Type B pancreatic cell (in vitro differentiated cells): ENCODE results near the gene MSH3. TPM values are rescaled to one million over a fixed set of nuclear protein-coding genes. Genes with fewer than 3 reads are reported as not detected.
"Not testable (repeated sequence)": the region's sequence is repeated elsewhere in the genome, so short reads cannot be mapped to it uniquely, and the experiment has no call there.

Experiments used
- DNase-seq: peaks from one replicate; pipeline ENCODE4 v3.0.0; 2021; ENCODE audit warnings: mixed read lengths; ENCODE audit not compliant: unreplicated experiment; ENCODE audit errors: extremely low spot score
- H3K27ac Mint-ChIP-seq: 2 replicates; pipeline ENCODE4 v1.8.0; 2021; ENCODE audit warnings: mild to moderate bottlenecking, mixed read lengths
- H3K27me3 Mint-ChIP-seq: 2 replicates; pipeline ENCODE4 v1.8.0; 2021; ENCODE audit warnings: mixed read lengths
- H3K36me3 Mint-ChIP-seq: 2 replicates; pipeline ENCODE4 v1.8.0; 2021; ENCODE audit warnings: mixed read lengths
- H3K4me1 Mint-ChIP-seq: one replicate; pipeline ENCODE4 v1.8.0; 2021; ENCODE audit warnings: mixed read lengths; ENCODE audit not compliant: unreplicated experiment
- H3K4me3 Mint-ChIP-seq: 2 replicates; pipeline ENCODE4 v1.8.0; 2021; ENCODE audit warnings: mild to moderate bottlenecking, mixed read lengths
- H3K9me3 Mint-ChIP-seq: 2 replicates; pipeline ENCODE4 v1.8.0; 2021; ENCODE audit warnings: mixed read lengths
- total RNA-seq: library from RNA; stranded (reverse); gene quantifications from 2 replicates; pipeline ENCODE4 v1.2.1, GENCODE V29; 2021; ENCODE audit warnings: low replicate concordance
- TF ChIP-seq, protein P1 (sequence below): fragments of 200-600 bp; sonication (generic); conservative IDR thresholded peaks from 2 replicates; pipeline ENCODE4 v1.5.0; 2021; ENCODE audit warnings: antibody characterized with exemption, mild to moderate bottlenecking

MSH3 gene
- total RNA-seq, 1 donor from 2014 or later: 13.9 TPM

DNA sequence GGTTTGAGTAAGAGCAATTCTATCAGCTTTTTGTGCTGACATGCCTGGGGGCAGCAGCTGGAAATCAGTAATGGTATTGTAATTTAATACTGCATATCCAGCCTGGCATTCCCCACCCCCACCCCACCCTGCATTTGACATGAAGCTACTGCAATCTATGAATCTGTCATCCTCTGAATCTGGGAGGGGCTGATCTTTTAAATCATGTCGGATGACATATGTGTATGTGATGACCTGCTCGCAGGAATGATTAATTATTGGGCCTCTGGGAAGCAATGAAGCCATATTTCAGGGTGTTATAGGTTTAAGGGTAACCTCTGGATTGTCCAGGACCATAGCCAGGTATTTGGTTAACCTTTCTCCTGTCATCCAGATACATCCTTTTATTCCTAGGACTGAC lies 241.1 kb downstream of the MSH3 start:
- peaks cover 4% of the 10 kb centered on the region for H3K27me3 Mint-ChIP-seq
- peaks cover 12% of the 10 kb centered on the region for H3K4me1 Mint-ChIP-seq
- TF ChIP-seq, protein P1, sequence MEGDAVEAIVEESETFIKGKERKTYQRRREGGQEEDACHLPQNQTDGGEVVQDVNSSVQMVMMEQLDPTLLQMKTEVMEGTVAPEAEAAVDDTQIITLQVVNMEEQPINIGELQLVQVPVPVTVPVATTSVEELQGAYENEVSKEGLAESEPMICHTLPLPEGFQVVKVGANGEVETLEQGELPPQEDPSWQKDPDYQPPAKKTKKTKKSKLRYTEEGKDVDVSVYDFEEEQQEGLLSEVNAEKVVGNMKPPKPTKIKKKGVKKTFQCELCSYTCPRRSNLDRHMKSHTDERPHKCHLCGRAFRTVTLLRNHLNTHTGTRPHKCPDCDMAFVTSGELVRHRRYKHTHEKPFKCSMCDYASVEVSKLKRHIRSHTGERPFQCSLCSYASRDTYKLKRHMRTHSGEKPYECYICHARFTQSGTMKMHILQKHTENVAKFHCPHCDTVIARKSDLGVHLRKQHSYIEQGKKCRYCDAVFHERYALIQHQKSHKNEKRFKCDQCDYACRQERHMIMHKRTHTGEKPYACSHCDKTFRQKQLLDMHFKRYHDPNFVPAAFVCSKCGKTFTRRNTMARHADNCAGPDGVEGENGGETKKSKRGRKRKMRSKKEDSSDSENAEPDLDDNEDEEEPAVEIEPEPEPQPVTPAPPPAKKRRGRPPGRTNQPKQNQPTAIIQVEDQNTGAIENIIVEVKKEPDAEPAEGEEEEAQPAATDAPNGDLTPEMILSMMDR: no peak
- no peak for DNase-seq
- peaks cover 6% of the 10 kb centered on the region for H3K36me3 Mint-ChIP-seq
- no peaks in the 10 kb centered on the region for H3K9me3 Mint-ChIP-seq
- no peak overlapping the region for H3K4me3 Mint-ChIP-seq
- no peak overlapping the region for H3K27ac Mint-ChIP-seq

DNA sequence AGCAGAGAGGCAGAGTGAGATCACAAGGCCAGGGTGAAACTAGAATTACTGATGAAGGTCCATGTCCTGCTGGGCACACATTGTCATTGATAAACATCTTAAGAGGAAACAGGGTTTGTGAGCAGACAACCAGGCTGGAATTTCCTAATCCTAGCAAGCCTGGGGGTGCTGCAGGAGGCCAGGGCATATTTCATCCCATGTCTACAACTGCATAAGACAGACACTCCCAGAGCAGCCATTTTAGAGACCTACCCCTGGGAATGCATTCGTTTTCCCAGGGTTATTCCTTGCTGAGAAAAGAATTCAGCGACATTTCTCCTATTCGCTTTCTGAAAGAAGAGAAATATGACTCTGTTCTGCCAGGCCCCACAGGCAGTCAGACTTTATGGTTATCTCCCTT lies 248.2 kb downstream of the MSH3 start:
- not testable (repeated sequence) for H3K36me3 Mint-ChIP-seq

DNA sequence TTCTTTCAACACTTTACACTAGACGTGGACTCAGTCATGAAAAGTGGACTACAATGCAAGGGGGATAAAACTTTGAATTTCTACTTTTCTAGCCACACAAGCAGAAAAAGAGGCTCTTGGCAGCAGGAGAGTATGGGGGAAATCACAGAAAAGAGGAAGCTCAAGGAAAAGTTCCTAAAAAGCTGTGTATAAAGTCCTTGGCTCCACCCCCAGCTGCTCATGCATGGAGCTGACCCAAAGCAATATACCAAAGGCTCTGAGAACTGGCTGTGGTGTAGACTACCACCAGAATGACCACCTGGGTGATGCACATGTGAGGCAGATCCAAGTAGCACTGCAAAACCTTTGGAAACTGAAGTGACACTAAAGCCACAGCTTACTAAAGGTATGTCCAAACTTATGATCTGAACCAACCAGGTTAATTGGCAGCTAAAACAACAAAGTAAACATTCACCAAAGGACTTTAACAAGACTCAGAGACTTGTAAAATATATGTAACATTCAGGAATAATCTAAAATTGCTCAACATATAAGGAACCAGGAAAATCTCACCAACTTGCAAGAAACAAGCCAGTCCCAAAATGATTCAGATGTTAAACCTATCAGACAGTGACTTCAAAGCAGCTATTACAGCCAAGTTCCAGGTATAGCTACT lies 250.2 kb downstream of the MSH3 start:
- H3K9me3 Mint-ChIP-seq: peaks cover 5% of the 10 kb centered on the region
- no peak overlapping the region for H3K4me3 Mint-ChIP-seq
- H3K27ac Mint-ChIP-seq: no peak overlapping the region
- H3K27me3 Mint-ChIP-seq: no peaks in the 10 kb centered on the region
- H3K36me3 Mint-ChIP-seq: peaks cover 4% of the 10 kb centered on the region
- no peaks in the 10 kb centered on the region for H3K4me1 Mint-ChIP-seq
- TF ChIP-seq, protein P1: no peak
- no peak for DNase-seq

More for the DNA sequence above, 248.2 kb downstream of the MSH3 start:
- H3K4me1 Mint-ChIP-seq, H3K27ac Mint-ChIP-seq, H3K4me3 Mint-ChIP-seq, H3K9me3 Mint-ChIP-seq, H3K27me3 Mint-ChIP-seq, DNase-seq: not testable (repeated sequence)

DNA sequence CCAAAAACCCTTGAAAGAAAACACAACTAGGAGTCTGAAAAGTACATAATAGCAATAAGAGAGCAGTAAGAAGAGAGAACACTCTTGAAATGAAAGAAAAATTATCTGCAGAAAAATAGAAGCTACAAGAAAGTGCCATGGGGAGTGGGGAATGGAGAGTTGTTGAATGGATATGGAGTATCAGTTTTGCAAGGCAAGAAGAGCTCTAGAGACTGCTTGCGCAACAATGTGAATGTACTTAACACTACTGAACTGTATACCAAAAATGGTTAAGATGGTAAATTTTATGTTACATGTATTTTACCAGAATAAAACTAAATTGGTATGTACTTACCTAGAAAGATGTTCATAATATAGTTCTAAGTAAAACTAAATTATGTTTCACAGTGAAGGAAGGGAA lies 251.0 kb downstream of the MSH3 start:
- Mint-ChIP-seq H3K36me3 (peaks cover 4% of the 10 kb centered on the region), H3K27me3 (peaks cover 4% of the 10 kb centered on the region), H3K9me3 (peaks cover 5% of the 10 kb centered on the region), H3K4me1 (no peaks in the 10 kb centered on the region), H3K27ac (no peak overlapping the region), H3K4me3 (no peak overlapping the region)
- DNase-seq: no peak
- TF ChIP-seq, protein P1: no peak

DNA sequence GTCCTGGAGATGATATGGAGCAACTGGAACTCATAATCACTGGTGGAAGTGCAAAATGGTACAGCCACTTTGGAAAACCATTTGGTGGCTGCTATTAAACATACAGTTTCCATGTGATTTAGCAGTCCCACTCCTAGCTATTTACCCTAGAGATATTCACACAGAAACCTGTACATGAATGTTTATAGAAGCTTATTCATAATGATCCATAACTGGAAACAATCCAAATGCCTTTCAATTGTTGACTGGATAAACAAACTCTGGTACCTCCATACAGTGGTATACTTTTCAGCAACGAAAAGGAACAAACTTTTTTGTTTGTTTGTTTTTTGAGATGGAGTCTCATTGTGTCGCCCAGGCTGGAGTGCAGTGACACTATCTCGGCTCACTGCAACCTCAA lies 258.0 kb downstream of the MSH3 start:
- peaks cover 5% of the 10 kb centered on the region for H3K9me3 Mint-ChIP-seq
- no peaks in the 10 kb centered on the region for H3K36me3 Mint-ChIP-seq
- no peak overlapping the region for H3K4me3 Mint-ChIP-seq

DNA sequence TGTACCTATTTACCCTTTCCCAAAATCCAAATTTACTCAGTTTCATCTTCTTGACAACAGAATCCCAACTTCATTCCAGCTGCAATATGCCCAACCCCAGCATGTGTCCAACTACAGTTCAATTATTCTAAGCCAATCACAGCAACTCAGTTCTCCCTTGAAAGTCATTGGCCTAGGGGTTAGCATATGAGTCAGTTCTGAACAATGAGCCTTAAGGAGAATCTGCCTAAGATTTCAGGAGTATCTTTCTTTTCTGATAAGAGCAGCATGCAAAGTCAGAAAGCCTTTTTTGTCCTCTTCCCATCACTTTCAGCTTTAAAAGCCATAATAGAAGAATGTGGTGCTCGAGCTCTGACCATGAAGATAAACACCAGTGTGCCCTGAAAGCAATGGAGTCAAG lies 261.3 kb downstream of the MSH3 start:
- Mint-ChIP-seq H3K36me3 (no peaks in the 10 kb centered on the region), H3K27ac (no peak overlapping the region), H3K27me3 (no peaks in the 10 kb centered on the region), H3K4me1 (peaks cover 20% of the 10 kb centered on the region), H3K9me3 (peaks cover 5% of the 10 kb centered on the region), H3K4me3 (no peak overlapping the region)
- TF ChIP-seq, protein P1: no peak
- DNase-seq: no peak

More for the DNA sequence above, 258.0 kb downstream of the MSH3 start:
- TF ChIP-seq, protein P1: no peak
- Mint-ChIP-seq H3K27ac (no peak overlapping the region), H3K27me3 (peaks cover 4% of the 10 kb centered on the region), H3K4me1 (peaks cover 11% of the 10 kb centered on the region)
- DNase-seq: no peak
